Activated CD4-positive, CD25-positive, alpha-beta regulatory T cell (primary cell): ENCODE results near the gene PPP1R14B.

ENCODE experiments used
- DNase-seq, 4 experiments: peaks; one replicate each; lab custom pipeline; 2025; lab: John Stamatoyannopoulos, UW

PPP1R14B gene

DNA sequence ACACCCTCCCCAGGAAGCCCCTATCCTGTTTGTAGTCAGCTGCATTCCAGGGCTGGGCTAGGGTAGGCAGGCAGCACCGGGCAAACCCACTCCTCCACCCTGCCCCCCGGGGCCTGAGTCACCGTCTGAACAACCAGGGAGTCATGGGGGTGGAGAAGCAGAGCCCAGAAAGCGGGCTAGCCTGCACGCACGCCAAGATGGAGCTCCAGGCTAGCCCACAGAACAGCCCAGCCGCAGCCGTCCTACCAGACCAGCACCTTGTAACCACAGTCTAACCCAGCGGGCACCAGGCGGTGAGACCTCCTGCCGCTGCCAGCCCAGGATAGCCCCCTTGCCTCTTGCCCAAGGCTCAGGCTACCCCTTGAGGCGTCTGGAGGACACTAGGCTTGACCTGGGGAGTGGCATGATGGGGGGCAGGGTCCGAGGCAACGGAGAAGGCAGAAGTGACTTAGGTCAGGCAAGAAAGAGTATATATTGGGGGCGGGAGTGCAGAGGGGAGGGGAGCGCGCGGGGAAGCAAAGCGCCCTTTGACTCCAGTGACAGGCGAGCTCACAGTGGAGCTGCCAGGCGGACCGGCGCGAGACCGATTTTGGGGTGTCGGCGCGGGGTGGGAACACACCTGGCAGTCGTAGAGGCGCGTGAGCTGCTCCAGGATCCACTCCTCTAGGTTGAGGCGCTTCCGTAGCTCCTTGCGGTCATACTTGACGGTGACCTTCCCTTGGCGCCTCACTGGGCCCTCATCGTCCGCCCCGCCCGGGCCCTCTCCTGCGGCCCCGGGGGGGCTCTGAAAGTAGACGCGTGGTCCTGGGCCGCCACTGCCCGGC is 734 bp downstream of the PPP1R14B start:
- peak; percentile 31 to 71 (median 50) for DNase-seq

DNA sequence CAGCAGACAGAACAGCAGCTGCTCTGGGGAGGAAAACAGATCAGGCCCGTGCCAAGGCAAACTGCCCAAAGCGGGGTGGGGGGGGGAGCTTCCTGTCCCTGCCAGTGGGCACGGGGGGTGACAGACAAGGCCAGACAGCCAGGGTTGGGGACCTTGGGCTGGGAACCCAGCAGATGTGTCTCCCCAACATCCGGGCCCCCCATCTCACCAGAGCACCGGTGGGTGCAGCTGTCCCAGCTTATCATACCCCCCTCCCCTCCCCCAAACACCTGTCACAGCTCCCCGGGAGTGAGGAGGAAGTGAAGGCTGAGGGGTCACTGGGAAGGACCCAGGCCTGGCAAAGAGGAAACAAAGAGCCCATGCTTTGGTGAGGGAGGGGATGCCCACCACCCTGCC is 1.3 kb downstream of the PPP1R14B start:
- DNase-seq: peak in 1 of 4 experiments; percentile 34

DNA sequence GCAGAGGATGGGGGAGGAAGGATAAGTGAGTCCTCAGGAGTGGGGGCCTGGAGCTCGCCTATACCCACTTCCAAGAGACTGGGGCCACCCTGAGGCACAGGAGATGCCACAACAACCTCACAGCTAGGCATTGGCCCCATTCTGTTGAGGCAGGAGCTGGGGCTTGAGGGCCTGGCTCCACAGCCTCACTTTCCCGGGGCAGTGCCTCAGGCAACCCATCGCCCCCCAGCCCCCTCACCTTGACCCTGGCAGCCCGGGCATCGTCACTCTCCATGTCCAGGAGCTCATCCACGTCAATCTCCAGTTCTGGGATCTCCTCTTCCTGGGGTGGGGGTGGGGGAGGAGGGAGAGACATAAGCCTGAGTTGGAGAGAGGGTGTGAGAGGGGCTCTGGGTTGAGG is 1.8 kb downstream of the PPP1R14B start:
- DNase-seq: no peak

DNA sequence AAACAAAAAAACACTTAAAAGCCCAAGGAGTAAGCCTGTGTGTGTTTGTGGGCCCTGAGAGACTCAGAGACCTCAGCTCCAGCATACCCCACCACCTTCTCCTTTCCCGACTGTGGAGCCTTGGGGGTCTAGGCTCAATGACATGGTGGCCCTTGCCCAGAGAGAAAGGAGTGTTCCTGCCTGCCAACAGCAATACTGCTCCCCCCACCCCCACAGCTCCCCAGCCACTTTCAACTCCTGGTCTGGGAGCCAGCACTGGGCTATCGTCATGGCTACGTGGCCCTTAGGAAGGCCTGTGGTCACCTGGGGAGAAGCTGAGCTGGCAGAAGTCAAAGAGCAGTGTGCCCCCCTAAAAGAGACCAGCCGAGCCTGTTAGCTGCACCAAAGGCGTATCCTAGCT is 2.6 kb downstream of the PPP1R14B start:
- DNase-seq: no peak

DNA sequence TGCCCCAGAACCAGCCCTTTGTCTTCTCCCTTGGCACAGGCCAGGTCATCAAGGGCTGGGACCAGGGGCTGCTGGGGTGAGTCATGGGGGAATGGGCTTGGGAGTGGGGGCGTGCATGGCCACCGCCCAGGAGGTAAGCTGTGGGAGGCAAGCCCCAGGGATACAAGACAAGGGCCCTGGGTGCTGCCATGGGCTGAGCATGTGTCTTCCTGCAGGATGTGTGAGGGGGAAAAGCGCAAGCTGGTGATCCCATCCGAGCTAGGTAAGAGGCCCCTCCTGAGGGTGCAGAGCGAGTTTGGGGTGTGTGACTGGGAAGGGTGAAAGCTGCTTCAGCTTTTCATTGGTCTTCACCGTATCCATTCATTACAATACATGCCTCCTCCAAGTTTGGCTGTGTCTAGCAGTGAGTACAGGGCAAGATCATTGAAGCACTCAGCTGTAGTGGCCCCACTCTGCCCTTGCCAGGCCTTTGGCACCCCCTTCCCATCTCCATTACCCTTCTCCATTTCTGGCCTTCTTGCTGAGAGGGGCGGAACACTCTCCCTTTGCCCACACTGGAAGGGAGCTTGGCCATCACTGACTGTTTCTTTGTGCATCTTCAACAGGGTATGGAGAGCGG is 3.4 kb downstream of the PPP1R14B start:
- no peak for DNase-seq

DNA sequence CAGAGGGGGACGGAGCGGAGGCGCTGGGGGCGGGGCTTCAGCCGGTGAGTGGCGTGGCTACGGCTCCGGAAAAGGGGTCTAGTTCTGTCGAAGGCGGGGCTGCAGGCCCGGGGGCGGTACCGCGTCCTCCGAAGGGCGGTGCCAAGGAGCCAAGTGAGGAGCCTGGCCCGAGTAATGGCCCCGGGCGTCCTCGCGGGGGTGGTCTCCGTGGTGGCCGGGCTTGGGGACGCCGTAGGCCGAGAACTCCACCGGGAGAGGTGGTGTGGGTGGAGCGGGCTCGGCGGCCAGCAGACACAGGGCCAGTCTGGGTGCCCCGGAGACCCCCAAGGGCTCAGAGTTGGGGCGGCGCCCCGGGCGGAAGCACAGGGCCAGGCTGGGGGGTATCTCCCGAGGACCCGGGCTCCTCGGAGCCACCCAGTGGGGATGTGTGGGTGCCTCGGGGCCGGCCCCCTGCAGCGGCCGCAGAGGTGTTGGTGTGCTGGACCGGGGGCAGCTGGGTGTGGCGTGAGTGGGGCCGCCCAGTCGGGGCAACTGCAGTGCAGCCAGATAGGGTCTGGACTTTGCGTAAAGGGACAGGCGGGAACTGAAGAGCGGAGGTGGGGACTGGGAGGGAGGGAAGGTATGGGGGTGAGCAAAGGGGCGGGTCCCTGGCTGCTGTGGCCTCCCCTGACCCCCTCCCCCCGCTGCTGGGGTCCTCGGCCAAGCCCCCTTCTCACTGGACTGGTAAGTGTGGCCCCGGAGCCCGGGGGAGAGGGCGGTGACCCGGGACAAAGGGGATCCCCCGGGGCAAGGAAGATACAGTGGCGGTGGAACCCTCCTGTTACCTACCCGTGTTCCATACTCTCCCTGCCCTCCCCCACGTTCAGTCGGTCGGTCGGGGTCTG is 5.0 kb downstream of the PPP1R14B start:
- no peak for DNase-seq

DNA sequence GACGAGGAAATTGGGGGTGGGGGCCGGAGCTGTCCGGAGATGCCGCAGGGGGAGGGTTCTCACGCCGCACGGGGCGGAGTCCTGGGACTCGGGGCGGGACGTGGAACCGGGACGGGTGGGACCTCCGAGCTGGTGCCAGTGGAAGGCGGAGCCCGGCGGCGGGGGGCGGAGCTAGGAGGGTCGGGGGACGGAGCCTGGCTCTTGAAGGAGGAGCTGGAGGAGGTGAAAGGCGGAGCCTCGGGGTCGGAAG is 5.6 kb downstream of the PPP1R14B start:
- DNase-seq: peak; percentile 99

DNA sequence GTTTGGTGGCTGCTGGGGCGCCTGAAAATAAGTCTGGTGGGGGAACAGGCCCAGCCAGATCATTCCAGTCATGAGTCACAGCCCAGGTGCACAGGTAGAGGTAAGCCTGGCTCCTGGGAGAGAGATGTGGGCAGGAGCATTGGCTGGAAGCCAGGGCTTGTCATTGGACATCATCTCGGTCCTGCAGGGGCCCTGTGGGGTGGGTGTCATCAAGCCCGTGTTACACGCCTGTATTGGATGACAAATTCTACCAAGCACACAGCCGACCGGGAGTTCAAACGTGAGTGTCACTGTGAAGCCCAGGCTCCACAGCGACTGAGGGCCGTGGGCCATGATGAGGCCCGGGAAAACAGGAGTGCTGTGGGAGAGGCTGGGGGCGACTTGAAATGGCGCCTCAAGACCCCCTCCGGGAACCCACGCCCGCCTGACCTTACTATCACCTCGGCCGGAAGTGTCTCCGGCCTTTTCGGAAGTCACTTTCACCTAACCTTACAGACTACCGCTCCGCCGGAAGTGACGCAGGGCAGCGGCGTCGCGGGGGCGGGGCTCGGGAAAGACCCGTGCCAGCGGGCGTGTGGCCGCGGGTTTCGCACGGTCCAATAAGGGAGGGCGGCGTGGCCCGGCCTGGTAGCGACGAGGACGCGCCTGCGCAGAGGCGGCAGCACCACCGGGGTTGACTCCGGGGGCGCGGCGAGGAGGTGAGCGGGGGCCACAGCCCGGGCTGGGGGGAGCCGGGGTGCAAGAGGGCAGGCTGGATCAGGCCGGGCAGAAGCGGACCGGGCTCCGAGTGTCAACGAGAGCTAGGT is 6.1 kb downstream of the PPP1R14B start, which contains the start of gene FKBP2:
Gene FKBP2, plus strand, starts transcription at position 661 of the 806 bp plus-strand sequence. CDS start 1,293 bp downstream, outside the sequence.
- DNase-seq: peak; percentile 93 to 98 (median 94)

DNA sequence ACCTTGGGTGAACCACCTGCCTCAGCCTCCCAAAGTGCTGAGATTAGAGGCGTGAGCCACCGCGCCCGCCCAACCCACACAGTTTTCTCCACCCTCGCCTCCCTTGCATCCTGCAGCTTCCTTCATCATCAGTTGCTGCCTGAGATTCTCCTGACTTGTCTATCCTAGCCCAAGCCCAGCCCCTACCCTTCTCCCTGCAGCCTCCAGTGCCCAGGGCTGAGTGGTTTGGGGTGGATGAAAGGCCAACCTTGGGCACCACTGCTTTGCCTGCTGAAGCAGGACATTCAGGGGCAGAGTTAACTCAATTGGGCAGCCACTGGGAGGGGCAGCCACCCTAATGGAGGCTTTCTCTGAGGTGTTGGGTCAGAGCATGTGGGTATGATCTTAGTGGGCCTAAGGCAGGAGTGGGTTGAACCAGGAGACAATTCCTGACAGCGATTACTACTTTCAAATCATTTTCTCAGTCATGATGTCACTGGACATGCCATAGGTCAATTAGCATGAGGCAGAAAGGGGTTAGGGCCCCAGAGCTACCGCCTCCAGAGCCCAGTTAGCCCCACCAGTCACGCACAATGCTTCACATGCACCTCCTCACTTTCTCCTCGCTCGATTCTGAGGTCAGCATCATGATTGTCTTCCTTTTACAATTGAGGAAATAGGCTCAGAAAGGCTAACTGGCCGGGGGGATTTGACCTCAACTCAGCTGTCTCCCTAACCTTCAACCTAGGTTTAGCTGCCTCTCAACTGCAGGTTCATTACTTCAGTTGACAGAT is 6.9 kb downstream of the PPP1R14B start:
- no peak for DNase-seq

DNA sequence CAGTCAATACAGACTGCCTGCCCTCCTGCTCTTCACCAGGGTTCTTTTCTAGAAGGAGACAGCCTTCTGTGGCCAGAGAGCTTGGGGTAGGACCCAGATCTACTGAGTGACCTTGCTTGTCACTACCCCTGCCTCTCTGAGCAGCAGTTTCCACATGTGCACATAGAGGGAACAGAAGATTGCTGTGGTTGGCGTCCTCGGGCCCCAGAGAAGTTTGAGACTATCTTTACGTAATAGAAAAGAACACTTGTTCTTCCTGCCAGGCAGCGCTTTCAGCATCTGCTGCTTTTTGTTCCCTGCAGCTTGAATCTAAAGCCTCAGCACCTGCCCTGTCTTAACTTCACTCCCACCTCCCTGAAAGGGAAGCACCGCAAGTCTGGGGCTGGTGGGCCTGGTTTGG is 7.7 kb downstream of the PPP1R14B start:
- DNase-seq: no peak

DNA sequence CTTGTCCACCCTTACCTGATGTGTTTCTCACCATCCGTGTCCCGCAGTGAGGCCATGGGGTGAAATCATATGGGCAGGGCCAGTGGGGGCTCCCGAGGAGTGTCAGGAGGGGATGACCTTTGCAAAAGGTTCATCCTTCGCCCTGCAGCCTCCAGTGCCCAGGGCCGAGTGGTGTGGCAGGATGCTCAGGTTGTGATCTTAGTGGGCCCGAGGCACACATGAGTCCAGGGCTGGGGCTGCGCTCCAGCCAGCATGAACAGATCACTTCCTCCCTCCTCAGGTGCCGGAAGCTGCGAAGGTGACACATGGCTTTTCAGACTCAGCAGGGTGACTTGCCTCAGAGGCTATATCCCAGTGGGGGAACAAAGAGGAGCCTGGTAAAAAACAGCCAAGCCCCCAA is 8.7 kb downstream of the PPP1R14B start:
- DNase-seq: no peak

DNA sequence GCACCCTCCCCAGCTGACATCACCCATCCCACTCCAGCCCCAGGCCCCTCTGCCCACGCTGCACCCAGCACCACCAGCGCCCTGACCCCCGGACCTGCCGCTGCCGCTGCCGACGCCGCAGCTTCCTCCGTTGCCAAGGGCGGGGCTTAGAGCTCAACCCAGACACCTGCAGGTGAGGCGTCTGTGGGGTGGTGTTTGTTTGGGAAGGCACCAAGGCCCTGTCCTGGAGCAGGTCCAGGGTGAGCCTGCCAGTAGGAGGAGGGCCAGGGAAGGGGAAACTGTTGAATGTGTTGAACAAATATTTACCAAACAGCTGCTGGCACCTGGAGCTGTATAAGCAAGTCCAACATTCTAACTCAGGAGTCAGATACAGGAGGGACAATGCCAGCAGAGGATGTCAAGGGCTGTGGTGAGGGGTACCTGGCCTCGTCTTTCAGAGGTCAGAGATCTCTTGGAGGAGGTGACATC is 9.2 kb downstream of the PPP1R14B start:
- DNase-seq: no peak

DNA sequence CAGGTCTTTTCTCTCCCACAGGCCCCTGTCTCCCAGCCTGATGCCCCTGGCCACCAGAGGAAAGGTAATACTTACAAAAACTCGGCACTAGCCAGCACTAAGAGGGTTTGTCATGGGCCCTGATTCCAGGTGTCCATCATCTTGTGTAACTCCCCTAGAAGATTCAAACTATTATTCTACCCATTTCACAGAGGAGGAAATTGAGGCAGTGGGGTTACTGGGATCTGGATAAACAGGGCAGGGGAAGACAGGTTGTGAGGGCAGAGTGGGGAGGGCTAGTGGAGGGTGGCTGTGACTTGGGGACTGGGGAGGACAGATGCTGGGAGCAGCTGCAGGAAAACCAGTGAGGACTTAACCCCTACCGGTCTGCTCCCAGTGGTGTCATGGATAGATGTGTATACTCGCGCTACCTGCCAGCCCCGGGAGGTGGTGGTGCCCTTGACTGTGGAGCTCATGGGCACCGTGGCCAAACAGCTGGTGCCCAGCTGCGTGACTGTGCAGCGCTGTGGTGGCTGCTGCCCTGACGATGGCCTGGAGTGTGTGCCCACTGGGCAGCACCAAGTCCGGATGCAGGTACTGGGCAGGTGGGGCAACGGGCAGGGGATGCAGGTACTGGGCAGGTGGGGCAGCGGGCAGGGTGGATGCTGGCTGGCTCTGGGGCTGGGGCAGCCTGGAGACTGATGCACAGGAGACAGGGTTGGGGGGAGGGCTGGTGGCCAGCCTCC is 11.1 kb downstream of the PPP1R14B start:
- DNase-seq: no peak

DNA sequence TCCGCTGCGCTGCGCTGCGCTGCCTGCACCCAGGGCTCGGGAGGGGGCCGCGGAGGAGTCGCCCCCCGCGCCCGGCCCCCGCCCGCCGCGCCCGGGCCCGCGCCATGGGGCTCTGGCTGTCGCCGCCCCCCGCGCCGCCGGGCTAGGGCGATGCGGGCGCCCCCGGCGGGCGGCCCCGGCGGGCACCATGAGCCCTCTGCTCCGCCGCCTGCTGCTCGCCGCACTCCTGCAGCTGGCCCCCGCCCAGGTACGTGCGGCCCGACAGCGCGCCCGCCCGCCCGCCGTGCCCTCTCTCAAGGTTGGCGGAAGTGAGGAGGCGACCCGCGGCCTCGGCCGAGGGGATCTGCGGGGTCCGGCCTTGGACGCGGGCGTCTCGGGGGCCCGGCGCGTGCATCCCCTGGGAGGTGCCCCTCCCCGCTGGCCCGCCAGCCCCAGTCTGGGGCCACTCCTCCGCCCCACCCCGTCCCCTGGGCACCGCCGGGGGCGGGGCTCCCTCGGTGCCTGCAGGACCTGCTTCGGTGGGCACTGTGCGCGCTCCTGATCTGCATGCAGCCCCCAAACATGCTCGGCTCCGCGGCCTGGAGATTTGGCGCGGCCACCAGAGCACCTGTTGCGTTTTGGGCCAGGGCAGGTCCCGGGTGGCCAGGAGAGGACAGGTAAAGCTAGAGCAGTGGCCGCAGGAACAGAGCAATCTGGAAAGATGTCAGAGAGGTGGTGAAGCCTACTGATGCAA is 11.9 kb downstream of the PPP1R14B start:
- peak in 2 of 4 experiments; percentile 39 to 50 for DNase-seq

DNA sequence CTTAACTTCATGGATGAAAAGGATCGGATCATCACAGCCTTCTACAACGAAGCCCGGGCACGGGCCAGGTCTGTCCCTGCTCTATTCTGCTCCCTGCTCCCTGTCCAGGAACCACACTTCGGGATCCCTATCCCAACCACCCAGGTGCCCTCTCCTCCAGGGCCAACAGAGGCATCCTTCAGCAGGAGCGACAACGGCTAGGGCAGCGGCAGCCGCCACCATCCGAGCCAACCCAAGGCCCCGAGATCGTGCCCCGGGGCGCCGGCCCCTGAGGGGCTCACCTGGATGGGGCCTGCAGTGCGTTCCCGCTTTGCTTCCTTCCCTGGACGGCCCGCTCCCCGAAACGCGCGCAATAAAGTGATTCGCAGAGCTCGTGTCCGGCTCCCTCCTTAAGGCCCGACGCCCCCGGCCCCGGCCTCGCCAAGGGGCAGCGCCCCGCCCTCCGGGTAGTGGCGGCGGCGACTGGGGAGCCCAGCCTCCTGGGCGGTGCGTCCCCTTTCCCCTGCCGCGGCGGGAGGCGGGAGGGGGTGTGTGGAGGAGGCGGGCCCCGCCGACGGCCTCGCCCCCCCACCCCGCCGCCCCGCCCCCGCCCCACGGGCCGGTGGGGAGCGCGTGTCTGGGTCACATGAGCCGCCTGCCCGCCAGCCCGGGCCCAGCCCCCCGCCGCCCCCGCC is 12.7 kb downstream of the PPP1R14B start, which contains the start of gene VEGFB:
Gene VEGFB, plus strand, starts transcription at position 672 of the 674 bp plus-strand sequence. CDS start 250 bp downstream, outside the sequence.
- DNase-seq: peak; percentile 36 to 60 (median 44)

DNA sequence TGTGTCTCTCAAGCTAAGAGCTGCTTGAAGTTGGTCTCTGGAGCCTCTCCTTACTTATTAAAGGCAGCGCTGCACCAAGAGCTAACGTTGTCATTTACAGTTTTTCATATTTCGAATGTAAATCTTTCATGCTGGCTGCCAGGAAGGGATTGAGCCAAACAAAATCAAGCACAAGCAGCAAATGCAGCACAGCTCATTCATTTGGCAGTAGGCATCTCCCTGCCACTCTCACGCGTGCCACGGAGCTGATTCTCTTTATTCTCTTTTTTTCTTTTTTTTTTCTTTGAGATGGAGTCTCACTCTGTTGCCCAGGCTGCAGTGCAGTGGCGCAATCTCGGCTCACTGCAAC is 13.8 kb downstream of the PPP1R14B start:
- DNase-seq: no peak

DNA sequence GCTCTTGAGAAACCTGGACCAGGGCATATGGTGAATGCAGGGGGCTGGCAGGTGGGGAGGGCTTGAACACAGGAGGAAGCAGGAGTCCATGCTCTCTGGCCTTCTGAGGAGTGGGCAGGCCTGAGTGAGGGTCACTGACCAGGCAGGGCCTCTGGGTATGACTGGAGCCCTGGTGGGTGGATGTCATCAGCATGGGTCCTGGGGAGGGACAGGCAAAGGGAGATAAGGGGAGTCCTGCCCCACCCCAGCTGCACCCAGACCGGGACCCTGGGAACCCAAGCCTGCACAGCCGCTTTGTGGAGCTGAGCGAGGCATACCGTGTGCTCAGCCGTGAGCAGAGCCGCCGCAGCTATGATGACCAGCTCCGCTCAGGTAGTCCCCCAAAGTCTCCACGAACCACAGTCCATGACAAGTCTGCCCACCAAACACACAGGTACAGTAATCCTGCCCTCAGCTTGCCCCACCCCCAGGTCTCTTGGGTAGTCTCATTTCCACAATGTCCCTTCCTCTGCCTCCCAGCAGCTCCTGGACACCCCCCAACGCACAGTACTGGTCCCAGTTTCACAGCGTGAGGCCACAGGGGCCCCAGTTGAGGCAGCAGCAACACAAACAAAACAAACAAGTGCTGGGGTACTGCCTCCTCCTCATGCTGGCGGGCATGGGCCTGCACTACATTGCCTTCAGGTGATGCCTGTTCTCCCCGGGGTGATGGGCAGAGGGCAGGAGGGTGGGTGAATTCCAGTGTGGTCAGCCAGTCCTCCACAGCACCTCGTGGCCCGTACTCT is 14.4 kb downstream of the PPP1R14B start:
- no peak for DNase-seq

DNA sequence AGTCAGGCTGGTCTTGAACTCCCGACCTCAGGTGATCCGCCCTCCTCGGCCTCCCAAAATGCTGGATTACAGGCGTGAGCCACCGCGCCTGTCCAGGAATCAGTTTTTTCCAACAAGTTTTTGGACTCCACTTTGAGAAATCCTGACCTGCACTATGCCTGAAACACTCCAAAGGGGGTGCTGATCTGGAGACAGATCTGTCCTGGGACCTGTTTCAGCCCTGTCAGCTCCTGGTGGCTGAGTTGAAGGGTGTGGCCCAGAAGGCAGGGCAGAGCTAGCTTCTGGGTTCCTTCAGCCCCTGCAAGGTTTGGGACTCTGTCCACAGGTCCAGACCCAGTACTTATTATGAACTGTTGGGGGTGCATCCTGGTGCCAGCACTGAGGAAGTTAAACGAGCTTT is 15.2 kb downstream of the PPP1R14B start:
- DNase-seq: no peak
